NCI-H1436 (cell line): ENCODE results near the gene SKIDA1.
A peak's percentile ranks its signal among the peaks of the same experiment; 100 is the strongest.
"Not testable (repeated sequence)": the region's sequence is repeated elsewhere in the genome, so short reads cannot be mapped to it uniquely, and the experiment has no call there.

Source experiments
- DNase-seq: peaks from one replicate; lab custom pipeline; 2025; lab: John Stamatoyannopoulos, UW

The SKIDA1 gene

GRCh38 chr10:21525367-21526187, at the start of gene SKIDA1:
SKIDA1 (minus strand) TSS chr10:21525682; CDS start chr10:21517822, 7,860 bp downstream.
- peak; percentile 87 for DNase-seq

GRCh38 chr10:21574514-21574913, 49.0 kb upstream of the SKIDA1 start:
- DNase-seq: not testable (repeated sequence)

GRCh38 chr10:21572578-21572977, 47.1 kb upstream of the SKIDA1 start:
- no peak for DNase-seq

GRCh38 chr10:21570761-21571521, 45.5 kb upstream of the SKIDA1 start:
- no peak for DNase-seq

- DNase-seq: not testable (repeated sequence)
Observed at GRCh38 chr10:21558984-21559383, 33.5 kb upstream of the SKIDA1 start.

GRCh38 chr10:21556527-21556926, 31.0 kb upstream of the SKIDA1 start:
- DNase-seq: no peak

- no peak for DNase-seq
Observed at GRCh38 chr10:21552638-21553037, 27.2 kb upstream of the SKIDA1 start.

- no peak for DNase-seq
Observed at GRCh38 chr10:21547246-21547645, 21.8 kb upstream of the SKIDA1 start.

GRCh38 chr10:21540701-21541100, 15.2 kb upstream of the SKIDA1 start:
- not testable (repeated sequence) for DNase-seq

- no peak for DNase-seq
Observed at GRCh38 chr10:21536874-21537273, 11.4 kb upstream of the SKIDA1 start.

- DNase-seq: not testable (repeated sequence)
Observed at GRCh38 chr10:21535976-21536375, 10.5 kb upstream of the SKIDA1 start.

- no peak for DNase-seq
Observed at GRCh38 chr10:21535494-21535965, 10.0 kb upstream of the SKIDA1 start.

- peak; percentile 32 for DNase-seq
Observed at GRCh38 chr10:21534604-21535493, 9.4 kb upstream of the SKIDA1 start.

- DNase-seq: no peak
Observed at GRCh38 chr10:21534280-21534586, 8.8 kb upstream of the SKIDA1 start.

- DNase-seq: peak; percentile 95
Observed at GRCh38 chr10:21533467-21534279, 8.2 kb upstream of the SKIDA1 start, which contains the start of gene MLLT10. MLLT10 (plus strand) TSS chr10:21534232; CDS start chr10:21534645, 413 bp downstream.

- DNase-seq: no peak
Observed at GRCh38 chr10:21532694-21533466, 7.4 kb upstream of the SKIDA1 start.

GRCh38 chr10:21531164-21531563, 5.7 kb upstream of the SKIDA1 start:
- DNase-seq: no peak

- no peak for DNase-seq
Observed at GRCh38 chr10:21530641-21531040, 5.2 kb upstream of the SKIDA1 start.

GRCh38 chr10:21530168-21530567, 4.7 kb upstream of the SKIDA1 start:
- DNase-seq: no peak
